HG03108 (cell line): ENCODE results near the gene KCNIP1.

ENCODE experiments used
- ATAC-seq: cut with Tn5 transposase; IDR thresholded peaks from one replicate; pipeline ENCODE4 v1.9.1; 2021; ENCODE audit warnings: moderate library complexity; ENCODE audit not compliant: unreplicated experiment

KCNIP1 gene

DNA sequence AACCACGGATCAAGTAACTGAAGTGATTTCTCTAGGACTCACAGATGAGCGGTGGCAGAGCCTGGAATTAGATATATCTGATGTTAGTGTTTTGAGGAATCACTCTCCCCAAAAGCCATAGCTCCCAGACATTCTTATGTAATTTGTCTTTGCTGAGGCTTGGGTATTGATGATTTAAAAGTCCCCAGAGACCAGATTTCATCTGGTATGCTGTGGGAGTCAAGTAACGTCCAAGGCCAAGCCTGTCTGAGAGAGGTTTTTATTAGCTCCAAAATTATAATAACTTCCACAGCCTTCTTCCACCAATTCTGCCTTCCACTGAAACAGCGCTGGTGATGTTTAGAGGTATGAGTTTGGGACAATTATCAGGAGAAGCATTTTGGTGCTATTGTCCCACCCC is 21.3 kb upstream of the KCNIP1 start:
- no peak for ATAC-seq

DNA sequence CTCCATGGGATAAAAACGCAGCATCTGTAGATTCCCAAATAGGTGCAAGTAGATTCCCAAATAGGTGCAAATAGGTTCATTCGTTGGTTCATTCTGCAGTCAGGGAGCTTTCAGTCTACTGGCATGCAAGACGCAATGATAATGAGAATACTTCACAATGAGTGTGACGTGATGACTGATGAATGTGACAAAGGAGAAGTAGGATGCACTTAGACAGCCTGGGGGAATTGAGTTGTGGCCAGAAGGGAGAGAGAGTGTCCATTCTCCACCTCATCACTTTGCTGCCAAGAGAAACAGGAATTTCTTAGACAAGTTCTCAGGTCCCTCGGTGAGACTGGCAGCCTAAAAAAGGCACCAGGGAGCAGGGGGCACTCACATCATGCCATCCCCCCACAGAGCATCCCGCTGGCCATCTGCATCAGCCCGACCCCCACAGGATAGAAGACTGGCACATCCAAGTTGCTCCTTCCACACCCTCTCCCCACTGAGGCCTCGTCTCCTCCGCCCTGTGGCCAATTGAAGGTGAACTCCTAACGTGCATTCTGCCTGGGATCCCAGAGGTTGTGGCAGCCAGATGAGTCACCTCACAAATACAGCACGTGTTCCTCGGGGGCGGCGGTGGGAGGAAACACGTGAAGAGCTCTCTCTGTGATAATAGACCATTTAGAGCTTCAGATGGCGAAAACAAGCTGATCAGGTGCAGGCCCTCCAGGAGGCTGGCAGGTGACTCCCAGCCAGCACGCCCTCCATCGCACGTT is 19.9 kb upstream of the KCNIP1 start:
- no peak for ATAC-seq

DNA sequence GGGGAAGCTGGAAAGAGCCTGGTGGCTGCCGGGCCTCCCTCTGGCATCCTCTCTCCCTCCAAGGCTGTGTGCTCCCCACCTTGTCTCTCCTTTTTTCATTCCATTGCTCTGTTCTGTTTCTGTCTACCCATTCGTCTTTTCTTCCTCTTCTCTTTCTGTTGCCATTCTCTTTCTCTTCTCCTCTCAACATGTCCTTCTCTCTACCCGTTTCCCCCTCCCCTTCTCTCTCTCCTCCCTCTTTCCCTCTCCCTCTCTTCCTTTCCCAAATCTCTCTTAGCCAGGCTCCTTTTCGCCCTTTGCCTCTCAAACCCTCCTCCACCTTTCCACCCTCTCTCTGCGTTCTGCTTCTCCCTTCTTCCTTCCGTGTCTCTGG is 19.4 kb upstream of the KCNIP1 start:
- ATAC-seq = no peak

DNA sequence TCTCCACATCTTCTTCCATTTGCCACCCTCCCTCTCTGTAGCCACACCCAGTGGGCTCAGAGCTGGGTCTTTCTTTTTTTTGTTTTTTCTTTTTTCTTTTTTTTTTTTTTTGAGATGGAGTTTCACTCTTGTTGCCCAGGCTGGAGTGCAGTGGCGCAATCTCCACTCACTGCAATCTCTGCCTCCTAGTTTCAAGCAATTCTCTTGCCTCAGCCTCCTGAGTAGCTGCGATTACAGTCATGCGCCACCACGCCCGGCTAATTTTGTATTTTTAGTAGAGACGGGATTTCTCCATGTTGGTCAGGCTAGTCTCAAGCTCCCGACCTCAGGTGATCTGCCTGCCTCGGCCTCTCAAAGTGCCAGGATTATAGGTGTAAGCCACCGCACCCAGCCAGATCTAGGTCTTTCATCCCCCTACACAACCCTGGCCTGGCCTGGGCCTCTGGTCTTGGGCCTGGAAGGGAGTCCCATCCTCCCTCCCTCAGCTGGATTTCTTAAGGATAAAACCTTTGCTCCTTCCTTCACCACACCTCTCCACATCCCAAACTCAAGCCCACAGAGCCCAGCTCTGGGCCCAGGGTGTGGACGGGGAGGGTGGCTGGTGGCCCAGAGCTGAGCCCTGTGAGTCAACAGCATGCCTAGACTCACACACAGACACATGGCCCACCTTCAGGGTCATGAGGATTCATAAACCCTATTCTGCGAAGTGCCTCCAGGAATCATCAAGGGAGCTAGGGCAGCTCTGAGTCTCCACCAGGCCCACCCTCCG is 18.8 kb upstream of the KCNIP1 start:
- ATAC-seq = no peak

DNA sequence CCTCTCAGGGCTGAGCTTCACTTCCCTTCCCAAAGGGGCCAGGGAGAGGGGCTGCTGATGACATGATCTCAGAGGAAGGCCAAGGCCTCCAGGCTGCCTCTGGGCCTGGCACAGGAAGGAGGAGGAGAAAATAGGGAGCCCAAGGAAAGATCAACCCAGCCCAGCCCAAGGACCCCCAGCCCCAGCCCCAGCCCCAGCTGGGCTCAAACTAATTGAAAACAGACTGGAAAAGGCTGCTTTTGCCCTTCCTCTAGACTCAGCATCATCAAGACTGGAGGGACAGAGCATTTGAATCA is 18.3 kb upstream of the KCNIP1 start:
- no peak for ATAC-seq

DNA sequence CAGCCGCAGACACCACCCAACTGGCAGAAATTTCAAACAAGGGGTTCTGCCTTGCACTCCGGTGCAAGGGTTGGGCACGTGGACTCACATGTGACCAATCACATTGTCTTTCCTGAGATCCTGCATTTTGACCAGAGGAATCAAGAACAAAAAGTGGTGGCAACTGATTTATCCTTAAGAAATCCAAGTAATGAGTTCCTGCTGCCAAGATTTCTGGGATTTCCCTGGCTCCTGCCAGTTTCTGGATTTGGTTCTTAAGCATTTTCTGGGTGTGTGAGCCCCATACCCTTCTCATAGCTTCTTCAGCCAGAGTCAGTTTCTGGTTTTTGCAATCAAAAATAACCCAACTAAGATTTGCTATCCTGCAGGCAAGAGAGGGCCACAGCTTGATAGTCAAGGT is 17.4 kb upstream of the KCNIP1 start:
- ATAC-seq = no peak

DNA sequence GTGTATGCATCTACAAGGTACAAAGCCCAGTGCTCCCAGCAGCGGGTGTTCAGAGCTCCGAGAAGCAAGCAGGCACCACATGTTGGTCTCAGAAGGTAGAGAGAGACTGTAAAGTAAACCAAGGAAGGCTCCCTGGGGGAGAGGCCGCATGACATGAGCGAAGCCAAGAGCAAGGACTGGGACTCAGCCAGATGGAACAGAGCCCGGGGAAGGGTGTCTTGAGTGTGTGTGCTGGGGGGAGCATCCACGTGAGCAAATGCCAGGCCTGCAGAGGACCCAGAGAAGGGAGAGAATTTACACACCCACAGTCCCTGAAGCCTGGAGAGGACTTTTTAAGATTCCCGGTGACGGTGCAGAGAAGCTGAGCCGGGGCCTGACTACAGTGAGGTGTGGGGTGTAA is 15.2 kb upstream of the KCNIP1 start:
- no peak for ATAC-seq

DNA sequence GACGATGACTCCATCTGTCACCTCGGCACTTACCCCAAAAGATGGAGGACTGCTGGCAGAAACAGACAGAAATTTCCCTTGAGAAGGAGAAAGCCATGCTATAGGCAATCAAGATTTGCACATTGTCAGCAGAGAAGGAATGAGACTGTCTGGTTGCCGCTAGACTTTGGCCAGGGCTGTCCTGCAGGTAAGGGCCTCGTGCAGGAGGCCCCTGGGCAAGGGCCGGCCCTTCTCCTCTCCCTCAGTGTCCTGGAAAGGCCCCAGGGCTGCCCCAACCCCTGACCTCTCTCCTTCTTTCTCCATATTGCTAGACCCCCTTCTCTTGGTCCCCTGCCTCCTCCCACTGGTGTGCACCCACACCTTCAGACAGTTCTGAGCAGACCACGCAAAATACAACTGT is 14.6 kb upstream of the KCNIP1 start:
- ATAC-seq = no peak

DNA sequence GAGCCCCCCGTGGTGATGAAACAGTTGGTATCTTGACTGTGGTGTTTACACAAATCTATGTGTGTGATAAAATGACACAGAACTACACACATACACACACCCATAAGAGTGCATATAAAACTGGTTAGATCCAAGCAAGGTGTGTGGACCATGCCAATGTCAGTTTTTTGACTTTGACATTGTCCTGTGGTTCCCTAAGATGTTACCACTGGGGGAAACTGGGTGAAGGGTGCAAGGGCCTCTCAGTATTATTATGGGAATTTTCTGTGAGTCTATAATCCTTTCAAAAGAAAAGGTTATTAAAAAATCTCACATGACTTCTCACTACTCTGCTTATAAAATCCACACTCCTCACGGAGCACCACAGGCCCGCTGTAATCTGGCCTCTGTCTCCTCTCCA is 13.4 kb upstream of the KCNIP1 start:
- no peak for ATAC-seq

DNA sequence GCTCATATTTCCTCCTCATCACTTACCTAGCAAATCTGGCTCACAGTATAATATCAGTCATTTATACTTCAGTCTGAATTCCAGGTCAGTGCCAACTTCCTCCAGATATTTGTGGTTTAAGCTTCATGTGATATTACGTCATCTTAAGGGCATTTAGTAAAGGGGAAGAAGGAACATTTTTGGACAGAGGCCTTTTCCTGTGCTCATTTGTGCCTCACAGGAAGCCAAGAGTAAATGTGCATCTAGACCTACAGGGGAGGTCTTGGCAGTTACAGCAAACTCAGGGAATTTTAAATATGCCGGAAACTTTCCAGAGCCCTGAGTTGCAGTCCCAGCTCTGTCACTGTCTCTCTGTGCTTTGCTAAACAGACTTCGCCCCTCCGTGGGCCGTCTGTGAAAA is 12.3 kb upstream of the KCNIP1 start:
- no peak for ATAC-seq

DNA sequence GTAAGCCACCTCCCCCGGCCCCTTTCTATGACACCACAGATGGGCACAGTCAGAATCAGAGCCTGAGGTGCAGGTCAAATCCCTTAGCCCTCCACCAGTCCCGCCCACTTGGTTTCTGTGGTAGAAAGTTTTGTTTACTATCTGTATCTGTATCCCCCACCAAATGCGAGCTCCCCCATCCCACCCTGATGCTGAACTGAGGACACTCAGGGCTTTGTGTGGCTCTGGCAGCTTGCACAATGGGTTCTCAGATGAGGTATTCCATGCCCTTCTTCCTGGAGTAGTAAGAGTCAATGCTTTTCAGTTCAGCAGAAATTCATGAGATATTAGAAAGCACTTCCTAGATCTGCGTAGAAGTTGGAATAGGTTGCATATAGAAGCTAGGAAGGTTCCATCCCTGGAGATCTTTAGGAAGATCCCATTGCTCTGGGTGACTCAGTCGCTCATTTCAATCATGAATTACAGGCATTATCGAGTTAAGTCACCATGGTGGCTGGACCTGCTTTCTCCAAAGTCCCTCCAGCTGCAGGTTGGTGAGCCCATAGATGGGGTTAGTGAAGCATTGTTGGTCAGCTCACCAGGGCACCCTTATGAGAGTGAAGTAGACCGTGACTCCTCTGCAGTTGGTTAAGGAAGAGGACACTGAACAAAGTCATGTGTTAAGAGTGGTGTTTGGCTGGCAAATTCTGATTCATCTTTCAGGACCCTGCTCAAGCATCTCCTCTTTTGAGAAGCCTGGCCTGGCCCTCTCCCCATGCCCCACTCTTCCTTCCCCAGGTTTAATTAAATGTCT is 10.6 kb upstream of the KCNIP1 start:
- ATAC-seq = no peak

DNA sequence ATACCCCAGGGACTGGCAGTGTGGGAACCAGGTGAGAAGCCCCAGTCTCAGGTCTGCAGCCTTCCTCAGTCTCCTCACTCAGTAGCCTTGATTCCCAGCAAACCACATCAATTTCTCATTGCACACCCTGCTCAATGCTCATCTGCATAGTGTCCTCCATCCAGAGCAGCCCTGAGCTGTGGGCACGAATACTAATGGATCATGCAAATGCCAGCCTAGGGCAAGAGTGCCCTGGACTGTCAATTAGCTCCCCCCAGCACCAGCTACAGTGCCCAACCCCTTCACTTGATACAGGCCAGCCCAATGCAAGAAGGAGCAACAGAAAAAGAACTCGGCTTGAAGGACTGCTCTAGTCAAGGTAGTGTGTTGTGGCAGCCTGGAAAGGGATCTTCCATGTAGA is 9.8 kb upstream of the KCNIP1 start:
- ATAC-seq = no peak

DNA sequence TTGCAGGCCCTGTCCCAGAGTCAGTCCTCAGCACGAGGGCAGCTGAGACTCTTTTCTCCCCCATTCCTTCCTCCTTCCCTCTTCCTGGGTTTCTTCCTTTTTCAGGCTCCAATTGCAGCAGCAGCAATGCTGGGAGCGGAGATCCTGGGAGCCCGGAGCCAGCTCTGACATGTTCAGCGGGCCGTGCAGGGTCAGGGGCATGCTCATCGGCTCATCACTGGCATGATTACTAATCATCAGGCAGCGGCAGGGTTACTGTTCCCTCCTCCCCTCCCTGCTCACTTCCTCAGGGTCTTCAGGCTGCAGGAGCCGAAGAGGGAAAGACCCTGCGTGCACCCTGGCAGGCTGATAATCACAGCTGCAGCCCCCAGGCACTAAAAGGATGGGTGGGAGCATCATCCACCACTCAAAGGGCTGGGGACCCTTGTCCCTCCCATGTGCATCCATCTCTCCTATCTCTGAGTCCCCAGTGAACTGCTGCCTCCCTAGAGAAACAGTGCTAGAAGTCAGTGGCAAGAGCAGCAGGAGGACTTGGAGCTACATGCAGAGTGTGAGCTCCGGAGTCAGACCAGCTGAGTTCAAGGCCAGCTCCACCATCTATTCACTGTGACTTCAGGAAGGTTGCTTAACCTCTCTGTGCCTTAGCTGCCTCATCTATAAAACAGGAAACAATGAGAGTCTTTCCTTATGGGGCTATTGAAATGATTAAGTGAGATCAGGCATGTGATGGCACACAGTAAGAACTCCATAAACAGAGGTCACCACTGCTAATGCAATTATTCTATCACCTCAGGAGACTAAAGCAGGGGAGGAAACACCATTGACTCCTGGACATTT is 7.8 kb upstream of the KCNIP1 start:
- no peak for ATAC-seq

DNA sequence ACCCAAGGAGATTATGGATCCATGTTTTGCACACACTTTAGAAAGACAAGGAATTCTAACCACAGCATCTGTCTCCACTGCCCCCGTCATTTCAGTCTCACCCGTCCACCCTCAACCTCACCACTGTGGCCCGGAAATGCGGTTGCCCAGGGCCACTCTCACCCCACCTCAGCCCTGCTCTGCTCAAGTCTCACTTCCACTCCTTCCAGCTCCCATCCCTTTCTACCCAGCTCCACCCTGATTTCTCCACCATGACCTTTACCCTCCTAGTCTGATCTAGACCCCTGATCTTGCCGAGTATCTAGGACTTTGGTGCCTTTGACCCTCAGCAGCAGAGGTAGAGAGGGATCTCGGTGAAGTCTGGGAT is 7.2 kb upstream of the KCNIP1 start:
- ATAC-seq = no peak

DNA sequence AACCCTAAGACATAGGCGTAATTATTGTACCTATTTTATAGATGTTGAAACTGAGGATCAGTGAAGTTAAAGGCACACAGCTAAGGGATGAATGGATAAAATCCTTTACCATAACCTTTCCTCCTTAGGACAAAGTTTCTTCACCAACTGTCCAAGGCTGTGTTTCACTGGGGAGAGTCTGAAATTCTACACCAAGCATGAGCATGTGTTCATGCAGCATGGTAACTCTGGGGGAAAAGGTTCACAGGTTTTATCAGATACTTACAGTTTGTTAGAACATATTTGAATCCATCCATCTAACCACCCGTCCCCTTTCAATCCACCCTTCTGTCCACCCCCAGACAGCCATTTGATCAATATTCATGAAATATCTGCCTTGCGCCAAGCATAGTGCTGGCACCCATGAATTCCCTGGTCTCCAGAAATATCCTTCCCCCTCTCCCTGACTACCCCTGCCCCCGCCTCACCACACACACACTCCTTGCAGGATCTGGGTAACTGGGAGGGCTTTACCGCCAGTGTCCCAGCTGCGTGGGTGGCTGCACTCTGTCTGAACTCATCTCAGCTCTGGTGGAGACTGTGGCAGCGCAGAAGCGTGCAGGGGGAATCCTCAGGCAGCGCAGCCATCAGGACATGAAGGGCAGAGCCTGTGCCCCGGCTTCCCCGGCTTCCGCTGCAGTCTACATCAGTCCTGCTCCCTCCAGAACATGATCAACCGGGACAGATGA is 6.3 kb upstream of the KCNIP1 start:
- no peak for ATAC-seq

DNA sequence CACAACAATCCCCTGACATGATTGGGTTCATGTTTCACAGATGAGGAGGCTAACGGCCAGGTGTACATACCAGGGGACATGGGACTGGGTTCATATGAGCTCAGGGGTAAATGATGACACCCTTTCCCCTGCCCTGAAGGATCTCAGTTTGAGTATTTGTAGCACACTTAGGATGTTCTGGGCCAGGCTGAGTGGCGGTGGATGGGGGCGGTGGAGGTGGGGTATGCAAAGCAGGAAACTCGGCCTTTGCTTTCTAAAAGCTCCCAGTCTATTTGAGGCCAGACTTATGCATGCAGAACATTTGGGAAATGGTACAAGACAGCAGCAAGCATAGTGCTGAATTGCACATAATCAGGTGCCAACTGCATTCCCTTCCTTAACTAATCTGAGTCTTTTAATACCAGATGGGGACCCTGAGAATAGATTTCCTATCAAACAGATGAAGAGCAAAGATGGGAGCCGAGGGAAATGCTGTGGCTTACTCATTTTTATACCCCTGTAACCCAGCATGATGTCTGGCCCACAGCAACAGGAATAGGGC is 4.9 kb upstream of the KCNIP1 start:
- no peak for ATAC-seq

DNA sequence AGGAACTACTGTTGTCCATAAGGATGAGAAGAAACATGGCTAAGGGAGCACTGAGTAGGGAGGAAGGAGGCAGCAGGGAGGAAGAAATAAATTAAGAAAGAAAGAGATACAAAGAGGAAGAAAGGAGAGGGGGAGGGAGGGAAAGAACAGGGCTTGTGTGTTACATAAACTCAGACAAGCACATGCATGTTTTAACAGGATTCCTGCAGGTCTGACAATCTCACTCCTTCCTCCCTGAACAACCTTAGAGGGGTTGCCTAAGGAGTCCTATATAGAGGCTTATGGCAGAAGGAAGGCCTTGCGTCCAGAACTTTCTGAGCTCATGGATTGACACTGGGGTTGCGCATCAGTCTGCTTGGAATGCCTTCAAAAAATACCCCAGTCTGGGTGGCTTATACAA is 4.2 kb upstream of the KCNIP1 start:
- no peak for ATAC-seq

DNA sequence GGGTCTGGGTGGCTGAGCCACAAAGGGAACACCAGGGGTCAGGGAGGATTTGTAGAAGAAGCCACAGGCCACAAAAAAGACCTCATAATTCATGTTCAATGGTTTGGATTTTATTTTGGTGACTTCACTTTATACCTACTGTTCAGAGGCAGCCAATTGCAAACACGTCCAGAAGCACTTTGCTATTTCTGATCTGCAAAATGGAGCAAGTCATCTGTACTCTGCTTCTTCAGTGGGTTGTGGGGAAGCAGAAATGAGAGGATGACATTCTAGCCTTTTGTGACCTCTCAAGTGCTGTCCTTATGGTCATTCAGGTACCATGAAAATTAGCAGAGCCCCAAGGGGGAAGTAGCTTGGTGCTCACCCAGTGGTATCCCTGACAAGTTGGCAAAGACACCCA is 2.5 kb upstream of the KCNIP1 start:
- ATAC-seq = no peak

DNA sequence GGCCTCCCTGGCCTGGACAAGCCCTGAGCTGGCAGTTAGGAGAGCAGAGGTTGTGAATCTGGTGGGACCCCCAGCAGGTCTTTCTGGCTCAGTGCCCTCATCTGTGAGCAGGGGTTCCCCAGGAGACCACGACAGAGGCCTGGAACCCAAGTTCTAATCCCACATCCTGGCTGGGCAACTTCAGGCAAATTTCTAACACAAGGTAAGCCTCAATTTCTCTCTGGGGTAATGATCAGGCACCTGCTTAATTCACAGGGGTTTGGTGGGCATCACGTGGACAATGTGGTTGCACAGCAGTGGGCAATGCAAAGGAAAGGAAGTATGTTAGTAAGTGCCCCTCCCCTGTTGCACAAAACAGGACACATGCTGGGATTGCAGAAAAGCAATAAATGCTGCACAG is 1.9 kb upstream of the KCNIP1 start:
- ATAC-seq = no peak

DNA sequence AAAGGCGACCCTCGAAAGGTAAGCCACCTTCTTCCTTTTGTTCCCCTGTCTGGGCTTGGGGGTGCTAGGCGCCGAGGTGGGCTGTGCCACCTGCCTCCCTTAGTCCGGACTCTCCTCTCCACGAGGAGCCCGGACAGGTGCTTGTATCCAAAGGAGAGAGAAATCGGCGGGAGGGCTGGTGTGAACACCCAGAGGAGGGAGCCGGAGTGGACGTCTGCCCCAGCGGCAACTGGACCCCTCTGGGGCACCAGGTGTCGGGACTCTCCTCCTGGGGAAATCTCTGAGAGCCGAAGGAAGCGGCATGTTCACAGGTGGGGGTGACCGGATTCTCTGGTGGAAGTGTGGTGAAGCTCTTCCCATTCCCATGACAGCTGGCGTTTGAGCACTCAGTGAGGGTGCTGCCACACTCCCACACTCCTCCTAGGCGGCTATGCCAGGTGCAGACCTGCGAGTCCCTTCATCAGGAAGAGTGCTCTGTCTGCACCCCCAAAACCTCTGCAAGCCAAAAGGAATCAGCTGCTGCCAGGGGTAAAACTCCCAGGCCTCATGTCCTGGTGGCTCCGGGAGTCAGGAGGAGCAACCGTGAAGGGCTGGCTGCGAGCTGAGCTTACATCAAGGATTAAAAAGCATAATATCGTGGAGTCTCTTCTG is 921 bp downstream of the KCNIP1 start:
- ATAC-seq = no peak
